WERI-Rb-1 (cell line): ENCODE measurements around the gene PDE2A.

Source experiments
- DNase-seq: peaks from one replicate; pipeline ENCODE4 v3.0.0-alpha.2; 2020
- H3K27ac ChIP-seq: fragments of 250-450 bp; sonication (Bioruptor Pico); 2 replicates; pipeline ENCODE4 v1.5.1; 2020; ENCODE audit warnings: mild to moderate bottlenecking, moderate library complexity
- H3K27me3 ChIP-seq: fragments of 250-450 bp; sonication (Bioruptor Pico); 2 replicates; pipeline ENCODE4 v1.5.1; 2021; ENCODE audit warnings: mild to moderate bottlenecking, low read depth, moderate library complexity; ENCODE audit not compliant: insufficient read depth, severe bottlenecking
- H3K36me3 ChIP-seq: fragments of 250-450 bp; sonication (Bioruptor Pico); 2 replicates; pipeline ENCODE4 v1.5.1; 2020; ENCODE audit warnings: mild to moderate bottlenecking, moderate library complexity
- H3K4me3 ChIP-seq: 2 replicates; pipeline ENCODE4 v1.5.1; 2011; ENCODE audit warnings: low read depth, mild to moderate bottlenecking, control low read depth, low read length
- H3K9me3 ChIP-seq: fragments of 250-450 bp; sonication (Bioruptor Pico); 2 replicates; pipeline ENCODE4 v1.5.1; 2021; ENCODE audit warnings: mild to moderate bottlenecking, moderate library complexity; ENCODE audit not compliant: severe bottlenecking
- CTCF ChIP-seq: IDR thresholded peaks from 2 replicates; pipeline ENCODE4 v1.5.1; 2011; ENCODE audit warnings: low read depth, mild to moderate bottlenecking, control low read depth, inconsistent platforms, low read length

The PDE2A gene

DNA sequence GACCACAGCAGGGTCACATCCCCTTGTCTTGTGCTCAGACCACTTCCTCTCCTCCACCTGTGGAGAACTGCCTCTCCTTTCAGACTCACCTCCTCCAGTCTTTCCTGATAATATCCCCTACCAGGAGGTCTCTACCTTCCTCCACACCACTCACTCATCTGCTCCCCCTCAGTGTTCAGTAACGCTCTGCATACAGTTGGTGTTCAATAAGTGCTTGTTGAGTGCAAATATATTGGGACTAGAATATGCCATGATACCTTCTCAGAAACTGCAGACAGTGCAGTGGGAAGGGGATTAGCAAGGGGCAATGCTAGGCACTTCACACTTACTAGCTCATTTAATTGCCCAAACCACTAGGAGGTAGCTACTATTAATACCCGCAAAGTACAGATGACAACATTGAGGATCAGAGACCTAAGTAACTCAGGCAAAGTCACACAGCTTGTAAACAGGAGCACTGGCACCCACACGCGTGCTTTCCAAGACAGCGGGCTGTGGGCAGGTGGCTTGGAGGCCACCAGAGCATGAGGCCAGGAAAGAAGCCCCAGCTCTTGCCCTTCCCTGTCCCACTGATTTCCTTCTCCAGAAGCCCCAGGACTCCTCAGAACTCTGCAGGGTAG is 8.1 kb upstream of the PDE2A start:
- TF ChIP-seq CTCF = no peak
- peaks cover 11% of the 10 kb centered on the region for H3K36me3 ChIP-seq
- H3K27ac ChIP-seq = no peak overlapping the region
- no peaks in the 10 kb centered on the region for H3K27me3 ChIP-seq
- no peaks in the 10 kb centered on the region for H3K9me3 ChIP-seq
- no peak overlapping the region for H3K4me3 ChIP-seq
- DNase-seq = no peak

DNA sequence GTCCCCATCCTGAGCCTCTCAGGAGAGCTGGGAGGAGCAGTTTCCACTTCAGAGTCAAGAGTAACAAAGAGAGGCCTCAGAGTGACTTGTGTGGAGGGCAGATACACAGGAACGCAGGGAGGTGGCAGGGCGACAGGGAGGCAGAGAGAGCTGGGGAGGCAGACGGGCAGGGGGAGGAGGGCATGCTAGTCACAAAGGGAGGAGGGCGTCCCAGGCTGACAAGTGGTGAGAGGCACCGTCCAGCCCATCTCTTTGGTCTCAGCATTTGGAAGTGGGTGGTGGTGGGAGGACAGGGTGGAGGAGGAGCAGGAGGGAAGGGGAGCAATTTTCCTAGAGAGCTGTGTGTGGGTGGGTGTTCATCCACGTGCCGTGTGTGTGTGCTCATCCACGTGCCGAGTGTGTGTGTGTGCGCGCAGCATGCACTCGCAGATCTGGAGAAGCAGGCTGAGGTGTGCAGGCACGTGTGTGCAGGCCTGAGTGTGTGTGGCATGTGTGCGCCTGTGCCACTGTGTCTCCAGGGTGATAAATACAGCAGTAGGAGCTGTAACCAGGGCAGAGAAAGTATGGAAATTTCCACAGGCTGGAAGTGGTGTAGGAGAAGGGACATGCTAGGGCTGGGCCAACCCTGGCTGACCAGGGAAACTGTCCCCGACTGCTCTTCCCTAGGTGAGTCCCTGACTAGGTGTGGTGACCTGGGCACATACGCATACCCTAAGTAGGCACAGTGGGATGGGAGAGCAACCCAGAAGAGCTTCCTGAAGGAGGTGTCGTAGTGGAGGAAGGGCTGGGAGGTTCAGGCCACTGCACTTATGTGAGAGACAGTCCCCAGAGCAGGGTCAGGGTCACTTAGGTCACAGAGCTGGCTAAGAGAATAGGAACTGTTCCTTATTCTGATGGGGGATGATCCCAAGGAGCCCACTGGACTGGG is 7.3 kb upstream of the PDE2A start:
- H3K4me3 ChIP-seq = no peak overlapping the region
- H3K27me3 ChIP-seq = no peaks in the 10 kb centered on the region
- no peak overlapping the region for H3K27ac ChIP-seq
- DNase-seq = no peak
- TF ChIP-seq CTCF = no peak
- peaks cover 11% of the 10 kb centered on the region for H3K36me3 ChIP-seq
- H3K9me3 ChIP-seq = no peaks in the 10 kb centered on the region

GRCh38 chr11:72680624-72681158 is 6.5 kb upstream of the PDE2A start:
- TF ChIP-seq CTCF = no peak
- H3K27me3 ChIP-seq = no peaks in the 10 kb centered on the region
- H3K9me3 ChIP-seq = no peaks in the 10 kb centered on the region
- H3K27ac ChIP-seq = no peak overlapping the region; the same call in 1 of the 2 replicates
- H3K36me3 ChIP-seq = peaks cover 11% of the 10 kb centered on the region
- DNase-seq = no peak
- H3K4me3 ChIP-seq = no peak overlapping the region

GRCh38 chr11:72679869-72680268 is 5.6 kb upstream of the PDE2A start:
- no peaks in the 10 kb centered on the region for H3K9me3 ChIP-seq
- H3K36me3 ChIP-seq = peaks cover 3% of the 10 kb centered on the region; the same call in 1 of the 2 replicates
- no peak overlapping the region for H3K4me3 ChIP-seq
- no peak for TF ChIP-seq CTCF
- H3K27me3 ChIP-seq = no peaks in the 10 kb centered on the region
- DNase-seq = no peak
- peak overlapping the region; percentile 32 for H3K27ac ChIP-seq

- DNase-seq = no peak
- H3K4me3 ChIP-seq = no peak overlapping the region
- no peaks in the 10 kb centered on the region for H3K27me3 ChIP-seq
- no peak overlapping the region for H3K27ac ChIP-seq
- TF ChIP-seq CTCF = no peak
- no peaks in the 10 kb centered on the region for H3K9me3 ChIP-seq
- no peaks in the 10 kb centered on the region for H3K36me3 ChIP-seq
These were observed 4.3 kb upstream of the PDE2A start for GRCh38 chr11:72678524-72678923.
